SKM-1 treated with dmso at 0.1 percent for 144 hours (cell line): ENCODE results near the gene MDH1B.
A peak's percentile ranks its signal among the peaks of the same experiment; 100 is the strongest.
"Not testable (repeated sequence)": the region's sequence is repeated elsewhere in the genome, so short reads cannot be mapped to it uniquely, and the experiment has no call there.

Experiments
- DNase-seq: peaks from one replicate; lab custom pipeline; 2025; ENCODE audit not compliant: unreplicated experiment; lab: John Stamatoyannopoulos, UW

MDH1B gene

DNA sequence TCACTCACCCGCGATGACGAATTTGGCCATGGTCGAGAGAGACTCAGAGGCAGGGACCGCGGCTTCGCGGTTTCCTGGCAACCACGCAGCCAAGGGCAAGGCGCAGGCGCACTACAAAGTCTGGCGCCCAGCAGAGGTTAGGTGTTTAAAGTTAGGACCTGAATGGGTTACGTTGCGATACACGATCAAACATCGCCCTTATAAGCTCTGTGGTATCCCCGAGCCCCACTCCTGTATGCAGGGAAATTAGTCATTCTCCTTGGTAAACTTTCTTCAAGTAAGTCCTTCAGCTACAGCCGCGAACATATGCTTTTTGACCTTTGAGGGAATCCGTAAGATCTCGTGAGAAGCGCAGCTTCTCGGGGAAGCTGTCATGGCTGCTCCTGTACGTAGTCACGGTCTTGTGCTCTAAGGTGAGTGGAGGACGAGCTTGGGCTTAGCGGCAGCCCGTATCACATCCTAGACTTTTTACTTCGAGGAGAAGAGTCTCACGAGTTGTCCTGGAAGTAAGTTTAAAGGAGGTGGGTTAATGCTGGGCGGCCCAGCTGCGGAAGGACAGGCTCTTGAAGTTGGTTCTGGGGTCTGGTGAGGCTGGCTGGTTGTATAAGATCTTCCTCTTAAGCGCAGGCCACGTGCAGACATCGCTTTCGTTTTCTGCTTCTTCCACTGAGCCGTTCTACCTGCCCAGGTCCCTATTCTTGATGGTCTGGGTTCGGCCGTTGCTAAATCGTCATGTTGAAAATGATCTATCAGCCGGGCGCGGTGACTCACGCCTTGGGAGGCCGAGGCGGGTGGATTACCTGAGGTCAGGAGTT lies at the start of gene MDH1B, which contains the start of gene FASTKD2:
Gene MDH1B (minus strand): TSS at position 87 of the 815 bp plus-strand sequence. CDS start 57 bp downstream, at position 30.
Gene FASTKD2 (plus strand): TSS at position 365 of the 815 bp plus-strand sequence. CDS start 1,088 bp downstream, outside the sequence.
- peak; percentile 85 for DNase-seq

GRCh38 chr2:206814498-206814897 lies 49.4 kb upstream of the MDH1B start:
- DNase-seq, result no peak

- not testable (repeated sequence) for DNase-seq
These were observed 47.3 kb upstream of the MDH1B start for GRCh38 chr2:206812471-206812870.

GRCh38 chr2:206807624-206808023 lies 42.5 kb upstream of the MDH1B start:
- not testable (repeated sequence) for DNase-seq

GRCh38 chr2:206805887-206806607 lies 40.9 kb upstream of the MDH1B start:
- DNase-seq, result no peak

GRCh38 chr2:206804326-206804725 lies 39.2 kb upstream of the MDH1B start:
- no peak for DNase-seq

GRCh38 chr2:206802654-206803514 lies 37.8 kb upstream of the MDH1B start:
- DNase-seq, result no peak

DNA sequence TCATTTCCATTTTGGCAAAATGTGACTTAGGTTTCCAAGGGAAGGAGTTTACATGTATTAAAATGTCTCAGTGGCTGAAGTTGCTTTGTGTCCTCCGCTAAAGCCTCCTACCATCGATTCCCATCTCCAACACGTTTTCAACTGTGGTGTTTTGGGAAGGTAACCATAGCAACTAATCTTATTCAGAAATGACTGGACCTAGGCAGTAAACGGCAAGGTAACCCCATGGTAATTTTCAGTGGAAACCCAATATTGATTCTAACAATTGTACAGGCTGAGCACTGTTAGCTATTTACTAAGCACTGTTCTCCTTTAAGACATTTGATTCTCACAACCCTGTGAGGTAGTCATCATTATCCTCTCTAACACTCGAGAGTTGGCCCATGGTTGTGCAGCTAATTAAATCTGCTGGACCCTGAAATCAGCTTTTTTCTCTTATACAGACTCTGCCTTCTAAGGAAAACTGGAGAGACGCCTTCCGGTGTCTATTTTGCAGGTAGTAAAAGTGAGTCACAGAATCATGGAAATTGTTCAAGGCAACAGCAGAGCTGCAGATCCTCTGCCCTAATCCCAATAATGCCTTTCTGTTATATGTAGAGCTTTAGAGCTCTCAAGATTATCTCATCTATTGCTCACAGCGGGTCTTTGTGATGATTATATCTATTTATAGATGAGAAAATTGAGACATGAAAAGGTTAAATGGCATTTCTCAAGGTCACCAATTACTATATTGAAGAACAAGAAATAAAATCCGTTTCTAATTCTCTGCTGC lies 36.5 kb upstream of the MDH1B start:
- no peak for DNase-seq

- DNase-seq, result peak; percentile 10
These were observed 35.6 kb upstream of the MDH1B start for GRCh38 chr2:206800506-206801417.

GRCh38 chr2:206799083-206799482 lies 34.0 kb upstream of the MDH1B start:
- DNase-seq, result no peak

- no peak for DNase-seq
These were observed 32.9 kb upstream of the MDH1B start for GRCh38 chr2:206798000-206798399.

DNA sequence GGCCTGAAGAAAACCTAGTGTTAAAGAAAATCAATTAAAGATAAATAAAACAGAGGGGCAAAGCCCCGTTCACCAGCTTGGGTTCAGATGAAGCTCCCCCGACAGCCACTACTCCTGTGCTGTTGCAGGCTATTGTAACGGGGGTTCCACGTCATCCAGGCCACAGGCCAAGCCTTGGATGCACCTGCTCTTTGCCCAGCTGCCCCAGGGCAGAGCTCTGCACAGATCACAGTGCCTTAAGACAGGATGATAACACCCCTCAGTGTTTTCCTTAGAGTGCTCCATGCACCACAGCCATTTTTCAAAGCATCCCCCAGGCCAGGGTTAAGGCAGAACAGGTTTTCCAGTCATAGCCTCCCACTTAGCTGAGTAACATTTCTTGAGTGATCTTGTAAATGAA lies 32.2 kb upstream of the MDH1B start:
- DNase-seq, result no peak

DNA sequence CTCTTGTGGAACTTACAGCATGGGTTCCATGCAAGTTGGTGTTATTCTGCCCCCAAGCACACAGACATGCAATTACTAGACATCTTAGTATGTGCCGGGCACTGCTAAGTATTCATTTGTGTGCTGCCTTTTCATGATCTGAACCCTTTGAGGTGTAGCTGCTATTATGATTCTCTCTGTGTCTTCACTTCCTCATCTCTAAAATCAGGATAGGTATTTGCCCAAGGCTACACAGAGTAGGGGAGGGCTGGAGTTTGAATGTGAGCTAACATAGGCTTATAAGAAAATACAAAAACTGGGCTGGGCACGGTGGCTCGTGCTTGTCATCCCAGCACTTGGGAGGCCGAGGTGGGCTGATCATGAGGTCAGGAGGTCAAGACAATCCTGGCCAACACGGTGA lies 27.5 kb upstream of the MDH1B start:
- DNase-seq, result no peak

- no peak for DNase-seq
These were observed 25.3 kb upstream of the MDH1B start for GRCh38 chr2:206790311-206790935.

DNA sequence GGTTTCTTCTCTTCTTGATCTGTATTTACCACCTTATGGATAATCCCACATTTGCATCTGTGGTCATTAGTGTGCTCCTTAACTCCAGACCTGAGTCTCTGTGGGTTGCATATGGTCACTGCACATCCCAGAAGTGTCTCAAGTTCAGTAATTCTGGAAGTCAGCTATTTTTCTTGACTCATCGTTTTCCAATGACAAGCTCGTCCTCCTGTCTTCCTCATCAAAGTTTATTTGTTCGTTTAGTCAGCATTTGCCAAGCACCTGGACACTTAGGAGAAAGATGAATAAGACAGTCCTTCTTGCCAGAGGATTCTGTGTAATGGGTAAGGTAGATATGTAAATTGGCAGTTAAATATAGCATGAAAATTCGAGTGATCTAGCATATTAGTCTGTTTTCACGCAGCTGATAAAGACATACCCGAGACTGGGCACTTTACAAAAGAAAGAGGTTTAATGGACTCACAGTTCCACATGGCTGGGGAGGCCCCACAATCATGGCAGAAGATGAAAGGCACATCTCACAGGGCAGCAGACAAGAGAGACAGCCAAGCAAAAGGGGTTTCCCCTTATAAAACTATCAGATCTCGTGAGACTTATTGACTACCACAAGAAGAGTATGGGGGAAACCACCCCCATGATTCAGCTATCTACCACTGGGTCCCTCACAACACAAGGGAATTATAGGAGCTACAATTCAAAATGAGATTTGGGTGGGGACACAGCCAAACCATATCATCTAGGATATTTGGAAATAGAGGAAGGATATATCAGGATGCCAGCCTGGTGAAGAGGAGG lies 19.6 kb upstream of the MDH1B start:
- no peak for DNase-seq

- no peak for DNase-seq
These were observed 18.6 kb upstream of the MDH1B start for GRCh38 chr2:206783718-206784117.

GRCh38 chr2:206780671-206781070 lies 15.5 kb upstream of the MDH1B start:
- DNase-seq, result no peak

DNA sequence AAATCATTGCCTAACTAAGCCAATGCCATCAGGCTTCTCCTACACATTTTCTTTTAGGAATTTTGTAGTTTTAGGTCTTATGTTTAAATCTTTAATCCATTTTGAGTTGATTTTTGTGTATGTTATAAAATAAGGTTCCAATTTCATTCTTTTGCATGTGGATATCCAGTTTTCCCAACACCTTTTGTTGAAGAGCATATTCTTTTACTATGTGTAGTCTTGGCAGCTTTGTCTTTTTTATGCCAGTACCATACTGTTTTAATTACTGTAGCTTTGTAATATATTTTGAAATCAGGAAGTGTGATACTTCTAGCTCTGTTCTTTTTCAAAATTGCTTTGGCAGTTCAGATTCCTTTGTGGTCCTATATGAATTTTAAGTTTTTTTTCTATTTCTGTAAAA lies 11.3 kb upstream of the MDH1B start:
- no peak for DNase-seq
